AG04449 (cell line): Measurements from ENCODE around the gene GDPD1.
"Not testable (repeated sequence)": the region's sequence is repeated elsewhere in the genome, so short reads cannot be mapped to it uniquely, and the experiment has no call there.

Experiments
- CTCF ChIA-PET: fragments of 350-600 bp; formaldehyde crosslinking; extraction: SDS; loops from one replicate; lab custom pipeline; 2021; ENCODE audit warnings: antibody characterized with exemption; lab: Yijun Ruan, JAX
- POLR2A ChIA-PET: fragments of 400-600, 350-600 bp; formaldehyde crosslinking; extraction: SDS; loops from one replicate; lab custom pipeline; 2020; ENCODE audit warnings: antibody characterized with exemption, inconsistent platforms; lab: Yijun Ruan, JAX
- DNase-seq: peaks from one replicate; pipeline ENCODE4 v3.0.0-alpha.2; 2010; ENCODE audit warnings: low read depth, low spot score
- H3K4me3 ChIP-seq: 2 replicates; pipeline ENCODE4 v1.5.1; 2011; ENCODE audit warnings: low read depth, mild to moderate bottlenecking, control low read depth, low read length
- CTCF ChIP-seq: IDR thresholded peaks from one replicate; pipeline ENCODE4 v1.5.1; 2011; ENCODE audit warnings: mild to moderate bottlenecking, moderate library complexity, low read length, control low read depth, inconsistent platforms; ENCODE audit not compliant: insufficient read depth; ENCODE audit errors: missing control alignments

GDPD1 gene

GRCh38 chr17:59287452-59287851 lies 67.1 kb downstream of the GDPD1 start:
- ChIA-PET CTCF (no interaction called here), POLR2A (no interaction called here)
- H3K4me3 ChIP-seq: no peak overlapping the region
- no peak for DNase-seq
- TF ChIP-seq CTCF: no peak

GRCh38 chr17:59287891-59288290 lies 67.6 kb downstream of the GDPD1 start:
- ChIA-PET CTCF (no interaction called here), POLR2A (no interaction called here)
- no peak for DNase-seq
- TF ChIP-seq CTCF: no peak
- H3K4me3 ChIP-seq: no peak overlapping the region

- DNase-seq: no peak
- no peak overlapping the region for H3K4me3 ChIP-seq
- ChIA-PET CTCF (no interaction called here), POLR2A (no interaction called here)
- TF ChIP-seq CTCF: no peak
Measured at GRCh38 chr17:59289981-59290301, 69.6 kb downstream of the GDPD1 start.

GRCh38 chr17:59290302-59290998 lies 70.1 kb downstream of the GDPD1 start:
- H3K4me3 ChIP-seq, POLR2A ChIA-PET, DNase-seq, CTCF ChIA-PET: not testable (repeated sequence)

GRCh38 chr17:59292174-59292523 lies 71.8 kb downstream of the GDPD1 start:
- CTCF ChIA-PET: interaction anchor here (1.0 kb wide), 1 partner anchor 19 kb away, joined by 3 read pairs; no protein-coding TSS in a partner anchor
- DNase-seq: no peak
- H3K4me3 ChIP-seq: no peak overlapping the region
- TF ChIP-seq CTCF: no peak
- POLR2A ChIA-PET: no interaction called here

GRCh38 chr17:59296190-59296589 lies 75.9 kb downstream of the GDPD1 start:
- TF ChIP-seq CTCF: no peak
- DNase-seq: no peak
- H3K4me3 ChIP-seq: no peak overlapping the region
- POLR2A ChIA-PET: no interaction called here
- CTCF ChIA-PET: no interaction called here

- no peak for TF ChIP-seq CTCF
- ChIA-PET CTCF (interaction anchor here (0.7 kb wide), 1 partner anchor 79 kb away, joined by 3 read pairs; no protein-coding TSS in a partner anchor), POLR2A (no interaction called here)
- no peak for DNase-seq
- no peak overlapping the region for H3K4me3 ChIP-seq
Measured at GRCh38 chr17:59298521-59298920, 78.2 kb downstream of the GDPD1 start.
